ENCODE results near the gene PPM1H. TPM values are rescaled to one million over a fixed set of nuclear protein-coding genes. Genes with fewer than 3 reads are reported as not detected.
A peak's percentile ranks its signal among the peaks of the same experiment; 100 is the strongest.

PPM1H gene
- total and polyA plus RNA-seq, 11 donors: 1.3 to 9.6 (median 4.9) TPM

DNA sequence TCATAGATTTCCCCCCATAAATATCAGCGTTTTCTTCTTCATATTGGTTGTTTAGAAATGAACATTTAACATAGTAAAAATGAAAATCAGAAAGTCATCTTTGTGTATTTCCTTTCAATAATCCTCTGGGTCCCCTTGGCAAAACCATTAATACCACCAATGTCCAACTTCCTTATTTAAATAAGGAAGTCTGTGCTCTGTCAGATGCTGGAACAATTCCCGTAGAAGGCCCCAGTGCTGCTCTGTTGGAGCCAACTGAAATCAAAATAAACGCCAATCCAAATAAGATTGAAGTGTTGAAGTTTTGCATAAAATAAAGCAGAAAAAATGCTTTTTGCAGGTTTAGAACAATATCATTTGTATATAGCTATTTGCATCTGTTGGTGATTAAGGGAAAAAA, 93.1 kb downstream of the PPM1H start:
- no peaks in the 10 kb centered on the region for H3K36me3 ChIP-seq
- peaks cover 0 to 27% (median 15%) of the 10 kb centered on the region in 12 donors for H3K4me1 ChIP-seq
- H3K27ac ChIP-seq: peak overlapping the region in 5 of 12 donors; percentile 5 to 29 (median 25)
- DNase-seq (peak in 2 of 5 donors; percentile 24 to 33), ATAC-seq (peak in 1 of 4 donors; percentile 62)
- TF ChIP-seq, protein P1, sequence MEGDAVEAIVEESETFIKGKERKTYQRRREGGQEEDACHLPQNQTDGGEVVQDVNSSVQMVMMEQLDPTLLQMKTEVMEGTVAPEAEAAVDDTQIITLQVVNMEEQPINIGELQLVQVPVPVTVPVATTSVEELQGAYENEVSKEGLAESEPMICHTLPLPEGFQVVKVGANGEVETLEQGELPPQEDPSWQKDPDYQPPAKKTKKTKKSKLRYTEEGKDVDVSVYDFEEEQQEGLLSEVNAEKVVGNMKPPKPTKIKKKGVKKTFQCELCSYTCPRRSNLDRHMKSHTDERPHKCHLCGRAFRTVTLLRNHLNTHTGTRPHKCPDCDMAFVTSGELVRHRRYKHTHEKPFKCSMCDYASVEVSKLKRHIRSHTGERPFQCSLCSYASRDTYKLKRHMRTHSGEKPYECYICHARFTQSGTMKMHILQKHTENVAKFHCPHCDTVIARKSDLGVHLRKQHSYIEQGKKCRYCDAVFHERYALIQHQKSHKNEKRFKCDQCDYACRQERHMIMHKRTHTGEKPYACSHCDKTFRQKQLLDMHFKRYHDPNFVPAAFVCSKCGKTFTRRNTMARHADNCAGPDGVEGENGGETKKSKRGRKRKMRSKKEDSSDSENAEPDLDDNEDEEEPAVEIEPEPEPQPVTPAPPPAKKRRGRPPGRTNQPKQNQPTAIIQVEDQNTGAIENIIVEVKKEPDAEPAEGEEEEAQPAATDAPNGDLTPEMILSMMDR (IDR thresholded peaks at IDR 0.05): no peak
- TF ChIP-seq POLR2A (IDR thresholded peaks at IDR 0.05): no peak
- no peaks in the 10 kb centered on the region for H3K27me3 ChIP-seq
- intact Hi-C loops (cut with DNase I): no loop called here
- H3K4me3 ChIP-seq: no peak overlapping the region
- no peaks in the 10 kb centered on the region for H3K9me3 ChIP-seq
- 40 to 53% (median 48%) methylated on average over 3 of the region's 3 CpGs for WGBS, 4 donors

DNA sequence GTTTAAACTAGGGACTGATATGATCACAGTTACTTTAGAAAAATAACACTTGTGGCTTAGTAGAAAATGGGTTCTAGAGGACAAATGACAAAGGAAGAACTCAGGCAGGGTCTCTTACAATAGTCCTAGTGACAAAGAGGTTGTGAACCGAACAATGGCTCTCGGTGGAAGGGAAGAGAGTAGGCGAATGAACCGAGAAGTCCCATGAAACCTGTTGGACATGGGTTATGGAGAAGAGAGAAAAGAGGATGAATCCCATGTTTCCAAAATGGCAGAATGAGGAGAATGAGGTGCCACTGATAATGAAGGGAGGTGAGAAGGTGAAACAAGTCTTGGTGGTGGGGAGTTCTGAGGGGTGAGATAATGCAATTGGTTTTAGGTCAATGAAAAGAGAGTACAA, 94.1 kb downstream of the PPM1H start:
- no peak for TF ChIP-seq POLR2A (IDR thresholded peaks at IDR 0.05)
- TF ChIP-seq, protein P1 (IDR thresholded peaks at IDR 0.05): no peak
- DNase-seq (no peak), ATAC-seq (no peak)
- 97 to 98% (median 98%) methylated on average over 4 of the region's 4 CpGs for WGBS, 4 donors
- Histone ChIP-seq H3K9me3 (no peaks in the 10 kb centered on the region), H3K36me3 (no peaks in the 10 kb centered on the region), H3K27ac (no peak overlapping the region), H3K27me3 (no peaks in the 10 kb centered on the region), H3K4me1 (peaks cover 0 to 27% (median 15%) of the 10 kb centered on the region in 12 donors), H3K4me3 (no peak overlapping the region)
- intact Hi-C loops (cut with DNase I): no loop called here

DNA sequence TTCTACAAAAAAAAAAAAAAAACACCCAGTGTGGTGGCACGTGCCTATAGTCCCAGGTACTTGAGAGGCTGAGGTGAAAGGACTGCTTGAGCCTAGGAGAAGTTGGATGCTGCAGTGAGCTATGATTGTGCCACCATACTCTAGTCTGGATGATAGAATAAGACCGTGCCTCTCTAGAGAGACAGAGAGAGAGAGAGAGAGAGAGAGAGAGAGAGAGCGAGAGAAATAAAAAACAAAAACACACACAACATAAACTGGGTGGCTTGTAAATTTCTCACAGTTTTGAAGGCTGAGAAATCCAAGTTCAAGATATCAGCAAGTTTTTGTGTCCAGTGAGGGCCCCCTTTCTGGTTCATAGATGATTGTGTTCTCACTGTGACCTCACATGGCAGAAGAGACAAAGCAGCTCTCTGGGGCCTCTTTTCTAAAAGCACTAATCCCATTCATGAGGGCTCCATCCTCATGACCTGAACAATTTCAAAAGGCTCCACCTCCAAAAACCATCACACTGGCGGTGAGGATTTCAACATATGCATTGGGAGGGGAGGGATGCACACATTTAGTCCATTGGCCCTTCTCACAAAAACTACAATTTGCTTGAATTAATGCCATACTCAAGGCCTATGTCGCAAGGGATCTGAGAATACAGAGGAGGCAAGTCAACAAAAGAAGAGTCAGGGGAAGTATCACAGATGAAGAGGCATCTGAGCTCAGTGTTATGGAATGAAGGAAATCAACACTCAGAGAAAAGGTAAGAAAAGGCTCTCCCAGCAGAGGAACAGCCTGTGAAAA, 94.9 kb downstream of the PPM1H start:
- Histone ChIP-seq H3K27me3 (no peaks in the 10 kb centered on the region), H3K9me3 (no peaks in the 10 kb centered on the region), H3K4me1 (peaks cover 0 to 32% (median 17%) of the 10 kb centered on the region in 12 donors), H3K27ac (no peak overlapping the region), H3K36me3 (no peaks in the 10 kb centered on the region), H3K4me3 (no peak overlapping the region)
- WGBS, 4 donors: 93 to 98% (median 94%) methylated on average over 5 of the region's 5 CpGs
- no peak for TF ChIP-seq POLR2A (IDR thresholded peaks at IDR 0.05)
- TF ChIP-seq, protein P1 (IDR thresholded peaks at IDR 0.05): no peak
- intact Hi-C loops (cut with DNase I): no loop called here
- ATAC-seq: no peak
- no peak for DNase-seq

DNA sequence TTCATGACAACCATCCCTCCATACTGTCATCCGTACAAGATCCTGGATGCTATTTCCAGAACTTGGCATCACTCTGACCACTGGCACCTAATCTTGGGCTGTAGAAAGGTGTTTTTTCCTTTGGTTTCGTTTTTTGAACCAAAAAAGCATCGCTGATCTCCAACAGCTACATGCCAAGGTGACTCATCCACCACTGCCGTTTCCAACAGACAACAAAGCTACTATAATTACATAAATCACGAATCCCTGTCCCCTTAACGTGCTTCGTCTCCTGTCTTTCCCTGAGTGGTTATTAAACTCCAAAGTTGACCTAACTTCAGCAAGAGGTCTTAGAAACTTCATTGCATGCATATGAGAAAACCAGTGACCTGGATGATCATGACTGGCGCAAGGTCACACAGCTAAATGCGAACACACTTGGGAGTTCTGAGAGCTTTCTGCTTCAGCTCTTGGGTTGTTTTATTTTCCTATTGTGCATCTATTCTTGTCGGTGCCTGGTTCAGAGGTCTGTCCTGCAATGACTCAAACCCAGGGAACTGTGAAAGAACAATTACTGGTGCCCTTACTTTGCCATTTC, 99.9 kb downstream of the PPM1H start:
- Histone ChIP-seq H3K9me3 (no peaks in the 10 kb centered on the region), H3K27ac (peak overlapping the region in 4 of 12 donors; percentile 9 to 49 (median 36)), H3K36me3 (peaks cover 0 to 4% (median 0%) of the 10 kb centered on the region in 9 donors), H3K4me3 (peak overlapping the region in 4 of 12 donors; percentile 1 to 19 (median 14)), H3K4me1 (peaks cover 0 to 17% (median 7%) of the 10 kb centered on the region in 12 donors), H3K27me3 (no peaks in the 10 kb centered on the region)
- WGBS, 4 donors: 56 to 72% (median 66%) methylated on average over 10 of the region's 10 CpGs
- ATAC-seq: peak in 3 of 4 donors; percentile 14 to 51 (median 45)
- peak in 2 of 5 donors; percentile 27 to 30 for DNase-seq
- intact Hi-C loops (cut with DNase I): loop anchor here in 1 of 10 donors (5.0 kb wide), 1 partner anchor 97 kb away; no protein-coding TSS in a partner anchor
- TF ChIP-seq, protein P1 (IDR thresholded peaks at IDR 0.05): no peak
- no peak for TF ChIP-seq POLR2A (IDR thresholded peaks at IDR 0.05)

Data from heart left ventricle (tissue), 16 donors.